ENCODE data around the gene DESI1.
"Not testable (repeated sequence)": the region's sequence is repeated elsewhere in the genome, so short reads cannot be mapped to it uniquely, and the experiment has no call there.

Gene DESI1

GRCh38 chr22:41585898-41586297 is 34.9 kb downstream of the DESI1 start:
- DNase-seq = no peak

GRCh38 chr22:41584881-41585280 is 36.0 kb downstream of the DESI1 start:
- no peak for DNase-seq

GRCh38 chr22:41582694-41583093 is 38.1 kb downstream of the DESI1 start:
- no peak for DNase-seq

- no peak for DNase-seq
Observed at GRCh38 chr22:41579997-41580355, 40.9 kb downstream of the DESI1 start.

GRCh38 chr22:41579297-41579996 is 41.4 kb downstream of the DESI1 start:
- no peak for DNase-seq

- DNase-seq = no peak
Observed at GRCh38 chr22:41578818-41579217, 42.0 kb downstream of the DESI1 start.

- DNase-seq = no peak
Observed at GRCh38 chr22:41578114-41578513, 42.7 kb downstream of the DESI1 start.

GRCh38 chr22:41576877-41577276 is 44.0 kb downstream of the DESI1 start:
- peak; percentile 60 for DNase-seq

- no peak for DNase-seq
Observed at GRCh38 chr22:41575533-41575932, 45.3 kb downstream of the DESI1 start.

- no peak for DNase-seq
Observed at GRCh38 chr22:41574847-41575381, 45.9 kb downstream of the DESI1 start.

- DNase-seq = no peak
Observed at GRCh38 chr22:41573677-41574076, 47.2 kb downstream of the DESI1 start.

- DNase-seq = not testable (repeated sequence)
Observed at GRCh38 chr22:41572305-41572704, 48.5 kb downstream of the DESI1 start.

- no peak for DNase-seq
Observed at GRCh38 chr22:41571786-41572185, 49.1 kb downstream of the DESI1 start.

GRCh38 chr22:41570221-41570620 is 50.6 kb downstream of the DESI1 start:
- DNase-seq = no peak

- DNase-seq = no peak
Observed at GRCh38 chr22:41568811-41569210, 52.0 kb downstream of the DESI1 start.

GRCh38 chr22:41567512-41567768 is 53.4 kb downstream of the DESI1 start:
- DNase-seq = no peak

- peak; percentile 90 for DNase-seq
Observed at GRCh38 chr22:41565403-41566054, 55.3 kb downstream of the DESI1 start.

- no peak for DNase-seq
Observed at GRCh38 chr22:41564563-41564962, 56.3 kb downstream of the DESI1 start.

GRCh38 chr22:41563051-41563711 is 57.7 kb downstream of the DESI1 start:
- DNase-seq = peak; percentile 93

- DNase-seq = no peak
Observed at GRCh38 chr22:41562461-41562860, 58.4 kb downstream of the DESI1 start.

GRCh38 chr22:41561788-41562187 is 59.1 kb downstream of the DESI1 start:
- DNase-seq = no peak

- peak; percentile 20 for DNase-seq
Observed at GRCh38 chr22:41561335-41561734, 59.5 kb downstream of the DESI1 start.

GRCh38 chr22:41560095-41560471 is 60.8 kb downstream of the DESI1 start:
- no peak for DNase-seq

GRCh38 chr22:41558241-41558630 is 62.6 kb downstream of the DESI1 start:
- DNase-seq = not testable (repeated sequence)

All from fibroblast of skin of back (primary cell).